ENCODE measurements around the gene KRT26. TPM values are rescaled to one million over a fixed set of nuclear protein-coding genes. Genes with fewer than 3 reads are reported as not detected.

The KRT26 gene
- total and polyA plus RNA-seq, 10 of the 15 experiments (the other 5 are each of a cell fraction or from before 2014, with no cell fraction given): not detected

GRCh38 chr17:40777459-40777858, 5.5 kb upstream of the KRT26 start:
- 21% methylated on average over 7 of the region's 7 CpGs for WGBS (ENCODE audit: insufficient coverage, insufficient replicate concordance, low lambda C conversion rate, missing lambda C conversion rate)
- Histone ChIP-seq H3K79me2 (ENCODE audit: control insufficient read depth, insufficient read depth, low read length) (no peaks in the 10 kb centered on the region), H2AFZ (ENCODE audit: control insufficient read depth, low read depth, low read length) (no peak overlapping the region), H3K27ac (ENCODE audit: control insufficient read depth, insufficient read depth) (no peak overlapping the region), H3K4me2 (ENCODE audit: control insufficient read depth, insufficient read depth) (no peak overlapping the region), H3K9ac (ENCODE audit: control insufficient read depth, insufficient read depth, low read length) (no peak overlapping the region), H3K9me3 (replicated peaks; ENCODE audit: control insufficient read depth, insufficient read depth, low read length) (no peaks in the 10 kb centered on the region), H3K27me3 (replicated peaks in 1 of 2; ENCODE audit: control insufficient read depth in 2 of 2, insufficient read depth in 2 of 2, low read length in 1 of 2) (peaks cover 0 to 6% of the 10 kb centered on the region in 2 experiments; a peak in 1 of 4 replicates), H3K4me1 (ENCODE audit: control insufficient read depth, insufficient read depth, low read length) (no peaks in the 10 kb centered on the region), H3K4me3 (no peak overlapping the region), H4K20me1 (ENCODE audit: control insufficient read depth, insufficient read depth) (no peaks in the 10 kb centered on the region), H3K36me3 (ENCODE audit: control insufficient read depth in 2 of 2, insufficient read depth in 2 of 2, low read length in 1 of 2) (no peaks in the 10 kb centered on the region)
- ATAC-seq (no peak), DNase-seq (ENCODE audit: low read depth, low spot score) (no peak), FAIRE-seq (no peak)
- ChIA-PET POLR2A (no interaction called here), CTCF (interaction anchor here (1.0 to 1.4 kb wide), 2 partner anchors 137 to 890 kb away, joined by 3 to 4 read pairs; no protein-coding TSS in a partner anchor), RAD21 (ENCODE audit: unreplicated experiment) (no interaction called here), SMC1A (ENCODE audit: uncharacterized antibody, unreplicated experiment) (no interaction called here)
- intact Hi-C loops (cut with micrococcal nuclease; ENCODE audit: unreplicated experiment): loop anchor here (5.0 kb wide), 1 partner anchor 100 kb away; no protein-coding TSS in a partner anchor
- in situ Hi-C loops (cut with MboI): no loop called here
- BruUV-seq (replicated peaks): no TSS peak
- no peak for TF ChIP-seq DPF2 (IDR thresholded peaks at IDR 0.05)
- no peak for TF ChIP-seq SRF (IDR thresholded peaks at IDR 0.05; ENCODE audit: low read depth in 2 of 2, low read length in 2 of 2)
- no peak for TF ChIP-seq MAX (IDR thresholded peaks at IDR 0.05; ENCODE audit: low read depth, low read length)
- TF ChIP-seq BACH1 (IDR thresholded peaks at IDR 0.05; ENCODE audit: borderline replicate concordance): no peak
- no peak for TF ChIP-seq CHD1 (IDR thresholded peaks at IDR 0.05; ENCODE audit: low read depth, low read length)
- TF ChIP-seq KAT2A (conservative IDR thresholded peaks at IDR 0.05; ENCODE audit: control insufficient read depth, low read depth, low read length): no peak
- TF ChIP-seq ZSCAN29 (IDR thresholded peaks at IDR 0.05): no peak
- no peak for TF ChIP-seq JUNB (IDR thresholded peaks at IDR 0.05)
- TF ChIP-seq ETV6 (conservative IDR thresholded peaks at IDR 0.05 in 1 of 2, IDR thresholded peaks at IDR 0.05 in 1 of 2; ENCODE audit: borderline replicate concordance in 1 of 2, low read depth in 1 of 2): no peak
- no peak for TF ChIP-seq SUZ12 (IDR thresholded peaks at IDR 0.05; ENCODE audit: unreplicated experiment)
- no peak for TF ChIP-seq CREB1 (IDR thresholded peaks at IDR 0.05; ENCODE audit: low read depth)
- TF ChIP-seq PKNOX1 (IDR thresholded peaks at IDR 0.05): no peak
- TF ChIP-seq RUNX3 (IDR thresholded peaks at IDR 0.05; ENCODE audit: low read length): no peak
- TF ChIP-seq CHD2 (IDR thresholded peaks at IDR 0.05; ENCODE audit: borderline replicate concordance, low read depth, low read length): no peak
- no peak for TF ChIP-seq POLR2AphosphoS5 (IDR thresholded peaks at IDR 0.05; ENCODE audit: low read length)
- no peak for TF ChIP-seq HCFC1 (IDR thresholded peaks at IDR 0.05; ENCODE audit: low read length)

Measured in GM12878 (cell line).